Suprapubic skin (tissue), 4 donors: Measurements from ENCODE around the gene CNN2. TPM values are rescaled to one million over a fixed set of nuclear protein-coding genes. Genes with fewer than 3 reads are reported as not detected.

Experiments
- DNase-seq, 2 donors: peaks; one replicate each; pipeline ENCODE4 v3.0.0-alpha.2; 2019; ENCODE audit warnings: low spot score in 2 of 2
- H3K27ac ChIP-seq: fragments of 200-600 bp; sonication (generic); one replicate; pipeline ENCODE4 v1.5.1; 2019
- H3K27me3 ChIP-seq: fragments of 200-600 bp; sonication (generic); one replicate; pipeline ENCODE4 v1.5.1; 2019
- H3K36me3 ChIP-seq: fragments of 200-600 bp; sonication (generic); one replicate; pipeline ENCODE4 v1.5.1; 2019
- H3K4me1 ChIP-seq: fragments of 200-600 bp; sonication (generic); one replicate; pipeline ENCODE4 v1.5.1; 2019
- H3K4me3 ChIP-seq: fragments of 200-600 bp; sonication (generic); one replicate; pipeline ENCODE4 v1.5.1; 2019; ENCODE audit warnings: mild to moderate bottlenecking
- H3K9me3 ChIP-seq: fragments of 200-600 bp; sonication (generic); one replicate; pipeline ENCODE4 v1.5.1; 2019
- EP300 ChIP-seq: sonication (generic); formaldehyde crosslinking; IDR thresholded peaks from one replicate; pipeline ENCODE4 v1.6.1; 2017; ENCODE audit warnings: antibody characterized with exemption
- POLR2A ChIP-seq, 2 donors: fragments of 450-650 bp; IDR thresholded peaks; one replicate each; pipeline ENCODE4 v1.6.1; 2017; ENCODE audit warnings: antibody characterized with exemption in 2 of 2, mild to moderate bottlenecking in 2 of 2, moderate library complexity in 2 of 2
- POLR2AphosphoS5 ChIP-seq, 3 donors: sonication (generic); formaldehyde crosslinking; IDR thresholded peaks; one replicate each; pipeline ENCODE4 v1.6.1; 2017; ENCODE audit warnings: antibody characterized with exemption in 3 of 3
- WGBS: methylation state at CpG from one replicate; pipeline ENCODE4 v1.1.5; 2018; 5-methylcytosine and 5-hydroxymethylcytosine counted together
- total RNA-seq, 4 donors: library from RNA; depleted of rRNA; stranded (reverse); fragments of >200 nt; gene quantifications; one replicate each; pipeline ENCODE4 v1.1.0, GENCODE V29; 2016
- TF ChIP-seq, protein P1 (sequence below), 2 donors: fragments of 200-600 bp in 1 of 2; fragments of 450-650 bp in 1 of 2; sonication (generic) in 1 of 2; IDR thresholded peaks; one replicate each; pipeline ENCODE4 v1.5.1; 2016 to 2019; ENCODE audit warnings: antibody characterized with exemption in 2 of 2, mild to moderate bottlenecking in 1 of 2, moderate library complexity in 1 of 2

The CNN2 gene
- total RNA-seq, 4 donors from 2014 or later, result 44.0 to 75.1 (median 68.4) TPM

DNA sequence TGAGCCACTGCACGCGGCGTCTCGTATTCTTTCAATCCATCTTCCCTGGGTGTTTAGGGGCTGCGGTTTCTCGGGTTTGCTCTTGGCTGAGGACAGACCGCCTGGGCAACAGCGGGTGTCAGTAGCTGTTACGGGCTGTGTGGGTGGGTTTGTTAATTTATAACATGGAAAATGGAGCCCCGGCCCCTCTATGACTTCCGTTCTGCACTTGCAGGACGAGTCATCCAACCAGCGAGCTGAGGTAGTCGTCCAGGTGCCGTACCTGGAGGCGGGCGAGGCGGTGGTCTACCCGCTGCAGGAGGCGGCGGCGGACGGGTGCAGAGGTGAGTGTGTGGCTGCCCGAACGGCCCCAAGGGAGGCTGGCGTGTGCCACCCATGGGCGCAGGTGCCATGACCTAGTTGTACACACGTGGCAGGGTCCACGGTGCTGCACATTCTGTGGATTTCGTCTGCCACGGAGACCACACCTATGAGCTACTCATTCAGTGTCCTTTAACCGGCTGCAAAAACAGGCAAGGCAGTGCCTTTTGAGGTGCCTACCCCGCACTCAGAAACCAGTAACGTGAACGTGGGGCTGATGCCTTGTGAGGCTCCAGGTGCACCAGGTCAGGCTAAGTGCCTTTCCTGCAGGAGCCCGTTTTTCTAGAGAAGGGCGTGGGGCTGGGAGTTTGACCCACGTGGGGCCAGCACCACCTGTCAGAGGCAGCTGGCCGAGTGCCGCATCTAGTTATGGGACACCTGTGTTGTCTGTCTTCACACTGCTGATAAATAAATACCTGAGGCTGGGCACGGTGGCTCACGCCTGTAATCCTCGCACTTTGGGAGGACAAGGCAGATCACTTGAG, 57.8 kb downstream of the CNN2 start:
- H3K4me1 ChIP-seq, result peaks cover 46% of the 10 kb centered on the region
- H3K27ac ChIP-seq, result no peak overlapping the region
- H3K36me3 ChIP-seq, result peaks cover 33% of the 10 kb centered on the region
- H3K4me3 ChIP-seq, result no peak overlapping the region
- no peaks in the 10 kb centered on the region for H3K27me3 ChIP-seq
- TF ChIP-seq POLR2A (IDR thresholded peaks at IDR 0.05), result no peak
- TF ChIP-seq, protein P1, sequence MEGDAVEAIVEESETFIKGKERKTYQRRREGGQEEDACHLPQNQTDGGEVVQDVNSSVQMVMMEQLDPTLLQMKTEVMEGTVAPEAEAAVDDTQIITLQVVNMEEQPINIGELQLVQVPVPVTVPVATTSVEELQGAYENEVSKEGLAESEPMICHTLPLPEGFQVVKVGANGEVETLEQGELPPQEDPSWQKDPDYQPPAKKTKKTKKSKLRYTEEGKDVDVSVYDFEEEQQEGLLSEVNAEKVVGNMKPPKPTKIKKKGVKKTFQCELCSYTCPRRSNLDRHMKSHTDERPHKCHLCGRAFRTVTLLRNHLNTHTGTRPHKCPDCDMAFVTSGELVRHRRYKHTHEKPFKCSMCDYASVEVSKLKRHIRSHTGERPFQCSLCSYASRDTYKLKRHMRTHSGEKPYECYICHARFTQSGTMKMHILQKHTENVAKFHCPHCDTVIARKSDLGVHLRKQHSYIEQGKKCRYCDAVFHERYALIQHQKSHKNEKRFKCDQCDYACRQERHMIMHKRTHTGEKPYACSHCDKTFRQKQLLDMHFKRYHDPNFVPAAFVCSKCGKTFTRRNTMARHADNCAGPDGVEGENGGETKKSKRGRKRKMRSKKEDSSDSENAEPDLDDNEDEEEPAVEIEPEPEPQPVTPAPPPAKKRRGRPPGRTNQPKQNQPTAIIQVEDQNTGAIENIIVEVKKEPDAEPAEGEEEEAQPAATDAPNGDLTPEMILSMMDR (IDR thresholded peaks at IDR 0.05), result no peak
- no peak for TF ChIP-seq POLR2AphosphoS5 (IDR thresholded peaks at IDR 0.05)
- DNase-seq, result no peak
- no peaks in the 10 kb centered on the region for H3K9me3 ChIP-seq
- 79% methylated on average over 40 of the region's 43 CpGs for WGBS

DNA sequence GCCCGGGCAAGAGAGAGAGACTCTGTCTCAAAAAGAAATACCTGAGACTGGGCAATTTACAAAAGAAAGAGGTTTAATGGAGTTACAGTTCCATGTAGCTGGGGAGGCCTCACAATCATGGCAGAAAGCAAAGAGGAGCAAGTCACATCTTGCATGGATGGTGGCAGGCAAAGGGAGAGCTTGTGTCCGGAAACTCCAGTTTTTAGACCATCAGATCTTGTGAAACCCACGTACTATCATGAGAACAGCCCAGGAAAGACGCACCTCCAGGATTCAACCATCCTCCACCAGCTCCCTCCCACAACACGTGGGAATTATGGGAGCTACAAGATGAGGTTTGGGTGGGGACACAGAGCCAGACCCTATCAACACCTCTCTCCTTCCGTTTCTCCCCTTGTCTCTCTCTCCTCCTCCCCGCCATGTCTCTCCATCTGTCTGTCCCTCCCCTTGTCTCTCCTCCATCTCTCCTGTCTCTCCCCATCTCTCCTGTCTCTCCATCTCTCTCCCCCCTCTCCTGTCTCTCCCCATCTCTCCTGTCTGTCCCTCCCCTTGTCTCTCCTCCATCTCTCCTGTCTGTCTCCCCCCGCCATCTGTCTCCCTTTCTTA, 58.7 kb downstream of the CNN2 start:
- TF ChIP-seq EP300, result no peak
- no peak for TF ChIP-seq POLR2AphosphoS5 (IDR thresholded peaks at IDR 0.05)
- TF ChIP-seq POLR2A (IDR thresholded peaks at IDR 0.05), result no peak
- TF ChIP-seq, protein P1 (IDR thresholded peaks at IDR 0.05), result no peak
- H3K4me3 ChIP-seq, result no peak overlapping the region
- H3K4me1 ChIP-seq, result peaks cover 51% of the 10 kb centered on the region
- no peaks in the 10 kb centered on the region for H3K9me3 ChIP-seq
- DNase-seq, result no peak
- peaks cover 37% of the 10 kb centered on the region for H3K36me3 ChIP-seq
- H3K27ac ChIP-seq, result no peak overlapping the region
- 75% methylated on average over 8 of the region's 8 CpGs for WGBS
- H3K27me3 ChIP-seq, result no peaks in the 10 kb centered on the region

DNA sequence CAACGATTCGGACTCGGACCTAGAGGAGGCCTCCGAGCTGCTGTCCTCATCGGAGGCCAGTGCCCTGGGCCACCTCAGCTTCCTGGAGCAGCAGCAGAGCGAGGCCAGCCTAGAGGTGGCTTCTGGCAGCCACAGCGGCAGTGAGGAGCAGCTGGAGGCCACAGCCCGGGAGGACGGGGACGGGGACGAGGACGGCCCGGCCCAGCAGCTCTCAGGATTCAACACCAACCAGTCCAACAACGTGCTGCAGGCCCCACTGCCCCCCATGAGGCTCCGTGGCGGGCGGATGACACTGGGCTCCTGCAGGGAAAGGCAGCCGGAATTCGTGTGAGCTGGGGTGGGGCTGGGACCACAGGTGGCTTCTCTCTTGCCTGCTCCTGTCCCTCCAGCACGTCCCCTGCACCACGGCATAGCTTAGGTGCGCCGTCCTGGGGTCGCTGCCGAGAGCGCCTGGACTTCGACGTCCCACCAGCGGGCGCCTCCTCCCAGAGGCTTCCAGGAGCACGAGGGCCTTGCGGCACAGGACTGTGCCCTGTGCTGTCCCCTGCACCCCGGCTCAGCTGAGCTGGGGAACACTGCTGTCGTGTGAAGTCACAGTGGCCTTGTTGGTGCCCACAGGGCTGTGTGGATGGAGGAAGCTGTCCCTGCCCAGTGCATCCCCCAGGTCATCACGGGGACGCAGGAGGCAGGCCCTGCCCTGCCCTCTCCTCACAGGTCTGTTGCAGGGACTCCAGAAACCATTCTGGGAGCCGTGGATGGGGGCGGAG, 59.5 kb downstream of the CNN2 start:
- H3K4me1 ChIP-seq, result peaks cover 51% of the 10 kb centered on the region
- DNase-seq, result no peak
- H3K4me3 ChIP-seq, result no peak overlapping the region
- H3K27me3 ChIP-seq, result no peaks in the 10 kb centered on the region
- no peak overlapping the region for H3K27ac ChIP-seq
- TF ChIP-seq EP300 (no peak), POLR2AphosphoS5 (IDR thresholded peaks at IDR 0.05) (no peak), POLR2A (IDR thresholded peaks at IDR 0.05) (no peak)
- TF ChIP-seq, protein P1 (IDR thresholded peaks at IDR 0.05), result no peak
- H3K9me3 ChIP-seq, result no peaks in the 10 kb centered on the region
- WGBS, result 73% methylated on average over 15 of the region's 38 CpGs
- H3K36me3 ChIP-seq, result peaks cover 36% of the 10 kb centered on the region

DNA sequence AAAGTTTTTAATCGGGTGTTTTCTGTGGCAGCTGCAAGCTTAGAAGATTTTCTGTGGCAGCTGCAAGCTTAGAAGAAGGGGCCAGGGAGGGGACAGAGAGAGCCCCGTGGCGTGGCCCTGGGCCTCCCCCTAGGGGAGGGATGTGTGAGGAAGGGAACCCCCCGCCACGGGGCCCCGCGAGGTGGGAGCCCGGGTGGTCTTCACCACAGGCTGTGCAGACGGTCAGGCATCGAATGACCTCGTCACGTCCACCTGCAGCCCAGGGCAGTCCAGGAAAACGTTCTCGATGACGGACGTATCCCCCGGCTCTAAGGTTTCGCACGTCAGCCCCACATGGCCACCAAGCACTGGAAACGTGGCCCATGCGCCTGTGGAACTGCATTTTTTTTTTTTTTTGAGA, 60.2 kb downstream of the CNN2 start:
- no peak for DNase-seq
- Histone ChIP-seq H3K27ac (no peak overlapping the region), H3K36me3 (peaks cover 42% of the 10 kb centered on the region), H3K4me1 (peaks cover 46% of the 10 kb centered on the region), H3K27me3 (no peaks in the 10 kb centered on the region), H3K9me3 (no peaks in the 10 kb centered on the region), H3K4me3 (no peak overlapping the region)
- WGBS, result 71% methylated on average over 8 of the region's 21 CpGs
- TF ChIP-seq EP300 (no peak), POLR2A (IDR thresholded peaks at IDR 0.05) (no peak), POLR2AphosphoS5 (IDR thresholded peaks at IDR 0.05) (no peak)
- TF ChIP-seq, protein P1 (IDR thresholded peaks at IDR 0.05), result no peak
